ENCODE data around the gene NUCB2.
"Not testable (repeated sequence)": the region's sequence is repeated elsewhere in the genome, so short reads cannot be mapped to it uniquely, and the experiment has no call there.

GRCh38 chr11:17242954-17243353 lies 33.6 kb upstream of the NUCB2 start:
- TF ChIP-seq CTCF (conservative IDR thresholded peaks at IDR 0.05; ENCODE audit: low read length); EZH2phosphoT487 (IDR thresholded peaks at IDR 0.05; ENCODE audit: borderline replicate concordance, low read depth, low read length): not testable (repeated sequence)

Measured in OCI-LY7 (cell line).